Activated B cell treated with CpG ODN at 0.5 μM for 24 hours (primary cell): ENCODE measurements around the gene PTAR1. TPM values are rescaled to one million over a fixed set of nuclear protein-coding genes. Genes with fewer than 3 reads are reported as not detected.
A peak's percentile ranks its signal among the peaks of the same experiment; 100 is the strongest.

Experiments used
- ATAC-seq: fragments of 200-7000 bp; cut with Tn5 transposase; one replicate; pipeline ENCODE4 v1.10.0; 2021; ENCODE audit warnings: low read depth, mild to moderate bottlenecking, moderate library complexity
- CTCF ChIA-PET: fragments of 350-600 bp; sonication (Branson Sonifier 250); formaldehyde crosslinking; loops from one replicate; lab custom pipeline; 2021; ENCODE audit warnings: antibody characterized with exemption; lab: Charles Lee
- POLR2A ChIA-PET: fragments of 350-600 bp; sonication (Branson Sonifier 250); formaldehyde crosslinking; loops from one replicate; lab custom pipeline; 2021; ENCODE audit warnings: antibody characterized with exemption; lab: Charles Lee
- DNase-seq: peaks from one replicate; pipeline ENCODE4 v3.0.0; 2022
- H3K27ac Mint-ChIP-seq: one replicate; pipeline ENCODE4 v1.8.0; 2020; ENCODE audit warnings: mixed read lengths
- H3K27me3 Mint-ChIP-seq: one replicate; pipeline ENCODE4 v1.8.0; 2021; ENCODE audit warnings: mixed read lengths
- H3K36me3 Mint-ChIP-seq: one replicate; pipeline ENCODE4 v1.8.0; 2021; ENCODE audit warnings: low read depth, mixed read lengths
- H3K4me1 Mint-ChIP-seq: one replicate; pipeline ENCODE4 v1.8.0; 2021; ENCODE audit warnings: mixed read lengths
- H3K4me3 Mint-ChIP-seq: one replicate; pipeline ENCODE4 v1.8.0; 2020; ENCODE audit warnings: mild to moderate bottlenecking, mixed read lengths
- H3K9me3 Mint-ChIP-seq: one replicate; pipeline ENCODE4 v1.8.0; 2020; ENCODE audit warnings: mixed read lengths
- CTCF ChIP-seq: fragments of 200-600 bp; IDR thresholded peaks from one replicate; pipeline ENCODE4 v1.8.0; 2022; ENCODE audit warnings: antibody characterized with exemption, mild to moderate bottlenecking
- intact Hi-C: fragments of 100-400 bp; cut with micrococcal nuclease; formaldehyde crosslinking; loops from one replicate; pipeline ENCODE4 v1.15.1; 2024
- total RNA-seq: library from RNA; stranded (reverse); gene quantifications from 2 replicates; pipeline ENCODE4 v1.2.3, GENCODE V29; 2022

PTAR1 gene
- total RNA-seq, 1 donor from 2014 or later = 49.5 TPM

GRCh38 chr9:69674716-69675438 is 84.9 kb downstream of the PTAR1 start:
- no peak for TF ChIP-seq CTCF
- POLR2A ChIA-PET = no interaction called here
- intact Hi-C loops = no loop called here
- no peaks in the 10 kb centered on the region for H3K36me3 Mint-ChIP-seq
- H3K4me1 Mint-ChIP-seq = peaks cover 18% of the 10 kb centered on the region
- H3K9me3 Mint-ChIP-seq = no peaks in the 10 kb centered on the region
- H3K27me3 Mint-ChIP-seq = peaks cover 27% of the 10 kb centered on the region
- DNase-seq (no peak), ATAC-seq (no peak)
- H3K4me3 Mint-ChIP-seq = no peak overlapping the region
- CTCF ChIA-PET = no interaction called here
- H3K27ac Mint-ChIP-seq = no peak overlapping the region

DNA sequence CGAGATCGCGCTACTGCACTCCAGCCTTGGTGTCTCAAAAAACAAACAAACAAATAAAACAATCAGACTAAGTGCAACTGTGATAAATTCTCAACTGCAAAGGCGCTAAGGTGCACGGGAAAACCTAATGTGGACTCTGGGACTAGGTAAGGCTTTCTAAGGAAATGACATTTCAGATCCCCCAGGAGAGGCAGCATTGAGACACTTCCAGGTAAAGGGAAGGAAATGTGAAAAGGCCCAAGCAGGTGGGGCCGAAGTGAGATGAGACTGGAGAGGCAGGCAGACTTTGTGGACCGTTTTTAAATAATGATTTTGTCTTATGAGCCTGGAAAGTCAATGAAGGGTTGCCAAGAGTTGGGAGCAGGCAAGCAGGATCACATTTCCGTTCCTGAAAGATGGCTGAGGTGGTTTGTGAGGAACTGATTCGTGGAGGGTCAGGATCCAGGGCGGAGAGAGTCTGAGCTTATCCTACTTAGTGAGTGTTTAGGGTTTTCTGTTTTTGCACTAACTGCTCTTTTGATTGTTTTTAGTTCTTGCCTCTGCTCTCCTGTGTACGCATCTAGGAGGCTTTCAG is 85.6 kb downstream of the PTAR1 start:
- TF ChIP-seq CTCF = no peak
- Mint-ChIP-seq H3K27ac (no peak overlapping the region), H3K36me3 (no peaks in the 10 kb centered on the region), H3K27me3 (peaks cover 27% of the 10 kb centered on the region), H3K4me1 (peaks cover 18% of the 10 kb centered on the region), H3K9me3 (no peaks in the 10 kb centered on the region), H3K4me3 (no peak overlapping the region)
- ATAC-seq (no peak), DNase-seq (no peak)
- CTCF ChIA-PET = no interaction called here
- POLR2A ChIA-PET = no interaction called here
- intact Hi-C loops = no loop called here

DNA sequence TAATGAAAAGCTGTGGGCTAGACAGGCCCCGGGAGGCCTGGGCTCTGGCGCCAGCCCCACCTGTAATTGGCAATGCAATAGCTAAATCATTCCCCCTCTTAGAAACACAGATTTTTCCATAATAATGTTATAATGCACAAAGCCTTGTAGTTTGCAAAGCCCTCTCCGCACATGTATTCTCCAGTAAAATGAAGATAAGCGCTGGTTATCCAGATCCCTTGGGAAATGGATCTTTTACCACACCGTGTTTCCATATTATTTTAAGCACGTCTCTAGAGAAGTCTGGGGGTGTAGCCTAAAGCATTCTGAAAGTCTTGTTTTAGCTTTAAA is 86.5 kb downstream of the PTAR1 start:
- TF ChIP-seq CTCF = no peak
- Mint-ChIP-seq H3K27me3 (peaks cover 27% of the 10 kb centered on the region), H3K9me3 (no peaks in the 10 kb centered on the region), H3K4me3 (peak overlapping the region; percentile 81), H3K4me1 (peaks cover 18% of the 10 kb centered on the region), H3K27ac (no peak overlapping the region), H3K36me3 (no peaks in the 10 kb centered on the region)
- intact Hi-C loops = loop anchor here (1.0 to 2.0 kb wide), 4 partner anchors 86 to 930 kb away; no protein-coding TSS in a partner anchor
- ChIA-PET CTCF (interaction anchor here (0.6 to 1.3 kb wide), 2 partner anchors 60 to 244 kb away, joined by 3 read pairs; no protein-coding TSS in a partner anchor), POLR2A (no interaction called here)
- no peak for ATAC-seq
- no peak for DNase-seq

GRCh38 chr9:69672596-69673310 is 87.1 kb downstream of the PTAR1 start:
- CTCF ChIA-PET = interaction anchor here (0.6 to 1.3 kb wide), 3 partner anchors 60 to 930 kb away, joined by 3 to 4 read pairs (median 3); no protein-coding TSS in a partner anchor
- no peak overlapping the region for H3K27ac Mint-ChIP-seq
- peak overlapping the region; percentile 81 for H3K4me3 Mint-ChIP-seq
- peaks cover 27% of the 10 kb centered on the region for H3K27me3 Mint-ChIP-seq
- peak; percentile 48 for DNase-seq
- TF ChIP-seq CTCF = no peak
- peaks cover 18% of the 10 kb centered on the region for H3K4me1 Mint-ChIP-seq
- intact Hi-C loops = loop anchor here (1.0 to 2.0 kb wide), 4 partner anchors 86 to 930 kb away; no protein-coding TSS in a partner anchor
- ATAC-seq = peak; percentile 93
- no peaks in the 10 kb centered on the region for H3K9me3 Mint-ChIP-seq
- no peaks in the 10 kb centered on the region for H3K36me3 Mint-ChIP-seq
- POLR2A ChIA-PET = no interaction called here
